ENCODE measurements around the gene ARID3A.

ARID3A gene

GRCh38 chr19:932648-933552, 7.1 kb downstream of the ARID3A start:
- DNase-seq = peak in 1 of 5 donors; percentile 24

- no peak for DNase-seq
These were observed 7.7 kb downstream of the ARID3A start for GRCh38 chr19:933553-933882.

GRCh38 chr19:934197-934840, 8.5 kb downstream of the ARID3A start:
- no peak for DNase-seq

- no peak for DNase-seq
These were observed 9.1 kb downstream of the ARID3A start for GRCh38 chr19:934865-935479.

GRCh38 chr19:936175-936546, 10.3 kb downstream of the ARID3A start:
- no peak for DNase-seq

GRCh38 chr19:937259-937694, 11.4 kb downstream of the ARID3A start:
- DNase-seq = peak in 2 of 5 donors; percentile 28 to 45

GRCh38 chr19:938233-938923, 12.5 kb downstream of the ARID3A start:
- no peak for DNase-seq

- no peak for DNase-seq
These were observed 13.6 kb downstream of the ARID3A start for GRCh38 chr19:939439-939838.

GRCh38 chr19:939922-940321, 14.1 kb downstream of the ARID3A start:
- DNase-seq = no peak

- DNase-seq = peak; percentile 42 to 73 (median 64)
These were observed 14.9 kb downstream of the ARID3A start for GRCh38 chr19:940591-941291.

GRCh38 chr19:941292-942132, 15.7 kb downstream of the ARID3A start:
- no peak for DNase-seq

- DNase-seq = no peak
These were observed 16.4 kb downstream of the ARID3A start for GRCh38 chr19:942133-942645.

GRCh38 chr19:943551-944170, 17.8 kb downstream of the ARID3A start:
- DNase-seq = no peak

GRCh38 chr19:944171-944567, 18.3 kb downstream of the ARID3A start:
- DNase-seq = no peak

- no peak for DNase-seq
These were observed 18.9 kb downstream of the ARID3A start for GRCh38 chr19:944663-945241.

- no peak for DNase-seq
These were observed 19.8 kb downstream of the ARID3A start for GRCh38 chr19:945401-946252.

- DNase-seq = no peak
These were observed 21.4 kb downstream of the ARID3A start for GRCh38 chr19:947090-947706.

- no peak for DNase-seq
These were observed 22.1 kb downstream of the ARID3A start for GRCh38 chr19:947707-948539.
